Keratinocyte (primary cell): Measurements from ENCODE around the gene PCDH9. TPM values are rescaled to one million over a fixed set of nuclear protein-coding genes. Genes with fewer than 3 reads are reported as not detected.
"Not testable (repeated sequence)": the region's sequence is repeated elsewhere in the genome, so short reads cannot be mapped to it uniquely, and the experiment has no call there.

Experiments
- DNase-seq: peaks from one replicate; pipeline ENCODE4 v3.0.0-alpha.2; 2011; ENCODE audit warnings: low read depth, missing footprints, low spot score
- FAIRE-seq: peaks from 2 replicates; lab custom pipeline; 2011; peaks lifted over from hg19 to GRCh38; lab: Jason Lieb, UNC
- H2AFZ ChIP-seq: 2 replicates; pipeline ENCODE4 v1.6.0; 2012; ENCODE audit warnings: low read length, control low read depth, inconsistent platforms; ENCODE audit not compliant: control insufficient read depth
- H3K27ac ChIP-seq: 2 replicates; pipeline ENCODE4 v1.5.1; 2011; ENCODE audit warnings: low read length; ENCODE audit not compliant: control insufficient read depth, insufficient read depth
- H3K27me3 ChIP-seq: 3 replicates; pipeline ENCODE4 v1.6.0; 2011; ENCODE audit warnings: low read length; ENCODE audit not compliant: control insufficient read depth, insufficient read depth; ENCODE audit errors: extremely low read depth
- H3K36me3 ChIP-seq, 2 experiments: 2 replicates in 1 of 2; 3 replicates in 1 of 2; pipeline ENCODE4 v1.5.1; 2011; ENCODE audit warnings: low read length in 2 of 2, mild to moderate bottlenecking in 1 of 2; ENCODE audit not compliant: control insufficient read depth in 2 of 2, insufficient read depth in 2 of 2; ENCODE audit errors: extremely low read depth in 1 of 2
- H3K4me1 ChIP-seq: 3 replicates; pipeline ENCODE4 v1.5.1; 2011; ENCODE audit warnings: low read length; ENCODE audit not compliant: control insufficient read depth, insufficient read depth; ENCODE audit errors: extremely low read depth
- H3K4me2 ChIP-seq: 3 replicates; pipeline ENCODE4 v1.6.0; 2011; ENCODE audit warnings: low read depth, low read length; ENCODE audit not compliant: control insufficient read depth, insufficient read depth; ENCODE audit errors: extremely low read depth
- H3K4me3 ChIP-seq, 3 experiments: fragments of 200-600 bp in 1 of 3; sonication (generic) in 1 of 3; 2 replicates in 2 of 3; 3 replicates in 1 of 3; pipeline ENCODE4 v1.5.1; 2011 to 2016; ENCODE audit warnings: low read length in 3 of 3, mild to moderate bottlenecking in 3 of 3, control low read depth in 2 of 3, inconsistent platforms in 1 of 3, low read depth in 1 of 3, mixed read lengths in 1 of 3, mixed run types in 1 of 3, moderate library complexity in 1 of 3; ENCODE audit not compliant: control insufficient read depth in 2 of 3, insufficient read depth in 2 of 3; ENCODE audit errors: extremely low read depth in 1 of 3
- H3K79me2 ChIP-seq: 2 replicates; pipeline ENCODE4 v1.6.0; 2012; ENCODE audit warnings: low read length; ENCODE audit not compliant: control insufficient read depth, insufficient read depth
- H3K9ac ChIP-seq: 3 replicates; pipeline ENCODE4 v1.6.0; 2011; ENCODE audit warnings: low read length; ENCODE audit not compliant: control insufficient read depth, insufficient read depth; ENCODE audit errors: extremely low read depth
- H3K9me1 ChIP-seq: 3 replicates; pipeline ENCODE4 v1.6.0; 2011; ENCODE audit warnings: low read length; ENCODE audit not compliant: control insufficient read depth, insufficient read depth; ENCODE audit errors: extremely low read depth
- H3K9me3 ChIP-seq: 2 replicates; pipeline ENCODE4 v1.5.1; 2012; ENCODE audit warnings: low read depth, low read length; ENCODE audit not compliant: control insufficient read depth
- H4K20me1 ChIP-seq: 3 replicates; pipeline ENCODE4 v1.6.0; 2011; ENCODE audit warnings: low read length; ENCODE audit not compliant: control insufficient read depth, insufficient read depth; ENCODE audit errors: extremely low read depth
- CTCF ChIP-seq, 3 experiments: IDR thresholded peaks in 1 of 3; conservative IDR thresholded peaks in 1 of 3; optimal IDR thresholded peaks in 1 of 3; 2 replicates in 2 of 3; 3 replicates in 1 of 3; pipeline versions ENCODE3 to v1.5.1; 2011; ENCODE audit warnings: low read length in 3 of 3, mild to moderate bottlenecking in 3 of 3, moderate library complexity in 2 of 3, control low read depth in 1 of 3, inconsistent platforms in 1 of 3; ENCODE audit not compliant: insufficient read depth in 2 of 3; ENCODE audit errors: extremely low read depth in 1 of 3
- EZH2 ChIP-seq: IDR thresholded peaks from one replicate; pipeline ENCODE4 v1.6.1; 2012; ENCODE audit warnings: inconsistent platforms, mild to moderate bottlenecking, low read length, moderate library complexity
- dilution Hi-C: fragments of 300-500 bp; cut with MboI; formaldehyde crosslinking; loops from one replicate; pipeline ENCODE4 v1.7.0; 2020; ENCODE audit warnings: low sequenced_read_pairs; ENCODE audit not compliant: extremely low pct_ligation_motif_present
- polyA plus RNA-seq, 5 experiments: library from polyadenylated mRNA; depleted of rRNA in 3 of 5; stranded (reverse) in 3 of 5; stranded (forward) in 1 of 5; unstranded in 1 of 5; fragments of >200 nt; gene quantifications; 1 replicate in 1 of 5; 2 replicates in 3 of 5; 3 replicates in 1 of 5; pipeline versions ENCODE4 v1.2.1 to v1.2.3, GENCODE V29; 2011 to 2012; ENCODE audit warnings: missing spikeins in 2 of 5, low read depth in 1 of 5, low replicate concordance in 1 of 5

Gene PCDH9
- polyA plus RNA-seq, 1 donor (not counting 4 experiments of a cell fraction or from before 2014, with no cell fraction given), result 0.21 TPM

GRCh38 chr13:66887088-66887487, 343.0 kb downstream of the PCDH9 start:
- DNase-seq (no peak), FAIRE-seq (no peak)
- Histone ChIP-seq H4K20me1 (no peaks in the 10 kb centered on the region), H2AFZ (no peak overlapping the region), H3K4me1 (no peaks in the 10 kb centered on the region), H3K9ac (no peak overlapping the region), H3K4me2 (no peak overlapping the region), H3K27me3 (peaks cover 5% of the 10 kb centered on the region), H3K9me3 (no peaks in the 10 kb centered on the region), H3K27ac (no peak overlapping the region), H3K36me3 (no peaks in the 10 kb centered on the region), H3K4me3 (no peak overlapping the region), H3K9me1 (no peaks in the 10 kb centered on the region), H3K79me2 (no peaks in the 10 kb centered on the region)
- TF ChIP-seq CTCF (optimal IDR thresholded peaks at IDR 0.05 in 1 of 3, IDR thresholded peaks at IDR 0.05 in 1 of 3, conservative IDR thresholded peaks at IDR 0.05 in 1 of 3; ENCODE audit: extremely low read depth in 1 of 3, insufficient read depth in 2 of 3, low read length in 3 of 3) (no peak), EZH2 (no peak)
- dilution Hi-C loops, result no loop called here

GRCh38 chr13:66886264-66886663, 343.9 kb downstream of the PCDH9 start:
- no peak for TF ChIP-seq CTCF (optimal IDR thresholded peaks at IDR 0.05 in 1 of 3, IDR thresholded peaks at IDR 0.05 in 1 of 3, conservative IDR thresholded peaks at IDR 0.05 in 1 of 3; ENCODE audit: extremely low read depth in 1 of 3, insufficient read depth in 2 of 3, low read length in 3 of 3)
- TF ChIP-seq EZH2, result no peak
- Histone ChIP-seq H3K36me3 (no peaks in the 10 kb centered on the region), H4K20me1 (no peaks in the 10 kb centered on the region), H3K9me3 (no peaks in the 10 kb centered on the region), H3K79me2 (no peaks in the 10 kb centered on the region), H2AFZ (peak overlapping the region; percentile 26), H3K4me1 (no peaks in the 10 kb centered on the region), H3K9ac (no peak overlapping the region), H3K4me2 (no peak overlapping the region), H3K27me3 (peaks cover 5% of the 10 kb centered on the region), H3K9me1 (no peaks in the 10 kb centered on the region), H3K27ac (no peak overlapping the region), H3K4me3 (no peak overlapping the region)
- no peak for FAIRE-seq
- no peak for DNase-seq
- dilution Hi-C loops, result no loop called here

GRCh38 chr13:66881170-66881569, 349.0 kb downstream of the PCDH9 start:
- H3K4me1 ChIP-seq, H3K27ac ChIP-seq, H3K27me3 ChIP-seq, dilution Hi-C loops, H3K9ac ChIP-seq, H3K9me3 ChIP-seq, H3K4me3 ChIP-seq, FAIRE-seq, H3K79me2 ChIP-seq, H2AFZ ChIP-seq, DNase-seq, H4K20me1 ChIP-seq, H3K9me1 ChIP-seq, H3K36me3 ChIP-seq, H3K4me2 ChIP-seq: not testable (repeated sequence)
